ENCODE data around the gene ANAPC13. TPM values are rescaled to one million over a fixed set of nuclear protein-coding genes. Genes with fewer than 3 reads are reported as not detected.

ANAPC13 gene
- total RNA-seq, 1 donor from 2014 or later: 58.1 TPM

GRCh38 chr3:134464689-134465365, 21.0 kb downstream of the ANAPC13 start:
- H3K9me3 ChIP-seq: no peaks in the 10 kb centered on the region
- no peaks in the 10 kb centered on the region for H3K36me3 ChIP-seq
- no peak for ATAC-seq
- H3K4me1 ChIP-seq: peaks cover 23% of the 10 kb centered on the region
- DNase-seq: no peak
- intact Hi-C loops (cut with DNase I): loop anchor here (10.0 kb wide), 1 partner anchor 90 kb away; the partner anchor contains the start of gene AMOTL2
- no peak overlapping the region for H3K4me3 ChIP-seq
- peak overlapping the region; percentile 79 for H3K27ac ChIP-seq
- TF ChIP-seq, protein P1, sequence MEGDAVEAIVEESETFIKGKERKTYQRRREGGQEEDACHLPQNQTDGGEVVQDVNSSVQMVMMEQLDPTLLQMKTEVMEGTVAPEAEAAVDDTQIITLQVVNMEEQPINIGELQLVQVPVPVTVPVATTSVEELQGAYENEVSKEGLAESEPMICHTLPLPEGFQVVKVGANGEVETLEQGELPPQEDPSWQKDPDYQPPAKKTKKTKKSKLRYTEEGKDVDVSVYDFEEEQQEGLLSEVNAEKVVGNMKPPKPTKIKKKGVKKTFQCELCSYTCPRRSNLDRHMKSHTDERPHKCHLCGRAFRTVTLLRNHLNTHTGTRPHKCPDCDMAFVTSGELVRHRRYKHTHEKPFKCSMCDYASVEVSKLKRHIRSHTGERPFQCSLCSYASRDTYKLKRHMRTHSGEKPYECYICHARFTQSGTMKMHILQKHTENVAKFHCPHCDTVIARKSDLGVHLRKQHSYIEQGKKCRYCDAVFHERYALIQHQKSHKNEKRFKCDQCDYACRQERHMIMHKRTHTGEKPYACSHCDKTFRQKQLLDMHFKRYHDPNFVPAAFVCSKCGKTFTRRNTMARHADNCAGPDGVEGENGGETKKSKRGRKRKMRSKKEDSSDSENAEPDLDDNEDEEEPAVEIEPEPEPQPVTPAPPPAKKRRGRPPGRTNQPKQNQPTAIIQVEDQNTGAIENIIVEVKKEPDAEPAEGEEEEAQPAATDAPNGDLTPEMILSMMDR (IDR thresholded peaks at IDR 0.05): no peak
- H3K27me3 ChIP-seq: no peaks in the 10 kb centered on the region

- intact Hi-C loops (cut with DNase I): loop anchor here (10.0 kb wide), 1 partner anchor 89 kb away; the partner anchor contains the start of gene AMOTL2
- H3K4me1 ChIP-seq: peaks cover 23% of the 10 kb centered on the region
- no peaks in the 10 kb centered on the region for H3K27me3 ChIP-seq
- DNase-seq: no peak
- peak overlapping the region; percentile 79 for H3K27ac ChIP-seq
- TF ChIP-seq, protein P1 (IDR thresholded peaks at IDR 0.05): no peak
- H3K9me3 ChIP-seq: no peaks in the 10 kb centered on the region
- no peak overlapping the region for H3K4me3 ChIP-seq
- H3K36me3 ChIP-seq: no peaks in the 10 kb centered on the region
- peak; percentile 34 for ATAC-seq
These were observed 21.6 kb downstream of the ANAPC13 start for GRCh38 chr3:134464064-134464688.

DNA sequence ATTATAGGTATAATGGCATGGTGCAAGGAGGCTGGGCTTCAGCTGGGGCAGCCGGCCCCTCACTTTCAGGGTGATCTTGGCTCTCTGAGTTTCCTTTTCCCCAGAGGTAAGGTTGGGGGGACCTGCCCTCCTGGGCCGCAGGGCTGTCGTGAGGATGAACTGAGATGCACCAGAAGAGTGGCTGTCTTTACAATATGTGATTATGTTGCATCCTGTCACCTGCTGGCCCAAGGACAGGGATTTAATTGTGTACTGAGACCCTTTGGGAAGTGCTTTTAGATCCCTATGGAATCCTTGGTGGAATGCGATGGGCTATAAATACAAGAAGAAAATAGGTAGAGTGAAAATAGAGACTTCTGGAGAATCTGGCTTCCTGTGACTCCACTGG, 22.1 kb downstream of the ANAPC13 start:
- no peak for DNase-seq
- H3K27me3 ChIP-seq: no peaks in the 10 kb centered on the region
- ATAC-seq: no peak
- H3K36me3 ChIP-seq: no peaks in the 10 kb centered on the region
- intact Hi-C loops (cut with DNase I): loop anchor here (10.0 kb wide), 1 partner anchor 89 kb away; the partner anchor contains the start of gene AMOTL2
- H3K4me1 ChIP-seq: peaks cover 23% of the 10 kb centered on the region
- peak overlapping the region; percentile 79 for H3K27ac ChIP-seq
- TF ChIP-seq, protein P1 (IDR thresholded peaks at IDR 0.05): no peak
- H3K9me3 ChIP-seq: no peaks in the 10 kb centered on the region
- H3K4me3 ChIP-seq: no peak overlapping the region

GRCh38 chr3:134462331-134462941, 23.3 kb downstream of the ANAPC13 start:
- Histone ChIP-seq H3K4me3 (no peak overlapping the region), H3K4me1 (peaks cover 23% of the 10 kb centered on the region)
- DNase-seq: no peak

GRCh38 chr3:134460965-134461364, 24.8 kb downstream of the ANAPC13 start:
- TF ChIP-seq, protein P1 (IDR thresholded peaks at IDR 0.05): no peak
- no peaks in the 10 kb centered on the region for H3K36me3 ChIP-seq
- DNase-seq (no peak), ATAC-seq (no peak)
- H3K4me1 ChIP-seq: peaks cover 23% of the 10 kb centered on the region
- no peaks in the 10 kb centered on the region for H3K9me3 ChIP-seq
- intact Hi-C loops (cut with DNase I): loop anchor here (10.0 kb wide), 1 partner anchor 86 kb away; the partner anchor contains the start of gene AMOTL2
- no peaks in the 10 kb centered on the region for H3K27me3 ChIP-seq
- no peak overlapping the region for H3K27ac ChIP-seq
- H3K4me3 ChIP-seq: no peak overlapping the region

More at GRCh38 chr3:134462331-134462941, 23.3 kb downstream of the ANAPC13 start:
- no peaks in the 10 kb centered on the region for H3K9me3 ChIP-seq
- H3K27ac ChIP-seq: peak overlapping the region; percentile 79
- intact Hi-C loops (cut with DNase I): loop anchor here (10.0 kb wide), 1 partner anchor 88 kb away; the partner anchor contains the start of gene AMOTL2
- TF ChIP-seq, protein P1 (IDR thresholded peaks at IDR 0.05): no peak
- H3K27me3 ChIP-seq: no peaks in the 10 kb centered on the region
- ATAC-seq: no peak
- no peaks in the 10 kb centered on the region for H3K36me3 ChIP-seq

All from upper lobe of right lung (tissue), 1 donor.